ENCODE results near the gene MAP3K9. TPM values are rescaled to one million over a fixed set of nuclear protein-coding genes. Genes with fewer than 3 reads are reported as not detected.

Gene MAP3K9
- total and polyA plus RNA-seq, 2 of the 8 experiments (the other 6 are each of a cell fraction or from before 2014, with no cell fraction given) = 9.8 to 24.7 TPM

- TF ChIP-seq CHD7 (IDR thresholded peaks at IDR 0.05; ENCODE audit: insufficient replicate concordance, low read length) (no peak), JUND (IDR thresholded peaks at IDR 0.05; ENCODE audit: low read length) (no peak), SAP30 (IDR thresholded peaks at IDR 0.05; ENCODE audit: insufficient read depth, insufficient replicate concordance, low read length) (no peak), CTCF (IDR thresholded peaks at IDR 0.05; ENCODE audit: control extremely low read depth in 1 of 3, insufficient read depth in 1 of 3, low read depth in 1 of 3, low read length in 3 of 3) (no peak), CHD2 (IDR thresholded peaks at IDR 0.05; ENCODE audit: low read length) (no peak), JUN (IDR thresholded peaks at IDR 0.05; ENCODE audit: low read depth, low read length) (no peak), NRF1 (IDR thresholded peaks at IDR 0.05; ENCODE audit: low read depth, low read length) (no peak), NANOG (IDR thresholded peaks at IDR 0.05; ENCODE audit: insufficient read depth, low read depth, low read length, poor library complexity, severe bottlenecking) (no peak), BRCA1 (IDR thresholded peaks at IDR 0.05; ENCODE audit: low read depth, low read length) (no peak)
These were observed 107.2 kb downstream of the MAP3K9 start (continued) for GRCh38 chr14:70702161-70702560.

Measured in H1 (cell line).